Small intestine (tissue), 7 donors: ENCODE measurements around the gene MYH4. TPM values are rescaled to one million over a fixed set of nuclear protein-coding genes. Genes with fewer than 3 reads are reported as not detected.

Experiments
- DNase-seq, 2 donors: peaks; one replicate each; pipeline versions ENCODE4 v3.0.0 to v3.0.0-alpha.2; 2013
- FAIRE-seq: peaks from 2 replicates; lab custom pipeline; 2012; peaks lifted over from hg19 to GRCh38; lab: Jason Lieb, UNC
- H3K27ac ChIP-seq, 3 donors: one replicate each; pipeline ENCODE4 v1.5.1; 2013; ENCODE audit warnings: low read length in 2 of 3, mild to moderate bottlenecking in 2 of 3, control low read depth in 1 of 3, inconsistent platforms in 1 of 3, low read depth in 1 of 3, moderate library complexity in 1 of 3
- H3K27me3 ChIP-seq, 3 donors: one replicate each; pipeline ENCODE4 v1.6.1; 2013; ENCODE audit warnings: low read length in 3 of 3, inconsistent platforms in 1 of 3; ENCODE audit not compliant: control insufficient read depth in 3 of 3, insufficient read depth in 3 of 3
- H3K36me3 ChIP-seq, 3 donors: one replicate each; pipeline ENCODE4 v1.6.1; 2013; ENCODE audit warnings: low read length in 3 of 3, inconsistent platforms in 1 of 3, low read depth in 1 of 3, mild to moderate bottlenecking in 1 of 3, moderate library complexity in 1 of 3; ENCODE audit not compliant: control insufficient read depth in 3 of 3, insufficient read depth in 2 of 3
- H3K4me1 ChIP-seq, 3 donors: one replicate each; pipeline ENCODE4 v1.6.1; 2013; ENCODE audit warnings: low read length in 2 of 3, inconsistent platforms in 1 of 3, low read depth in 1 of 3, mild to moderate bottlenecking in 1 of 3, moderate library complexity in 1 of 3; ENCODE audit not compliant: control insufficient read depth in 3 of 3, insufficient read depth in 2 of 3
- H3K4me3 ChIP-seq, 3 donors: one replicate each; pipeline ENCODE4 v1.5.1; 2013; ENCODE audit warnings: low read length in 3 of 3, control low read depth in 1 of 3, inconsistent platforms in 1 of 3, low read depth in 1 of 3, mild to moderate bottlenecking in 1 of 3, moderate library complexity in 1 of 3
- H3K9me3 ChIP-seq, 2 donors: one replicate each; pipeline ENCODE4 v1.6.1; 2013; ENCODE audit warnings: low read depth in 1 of 2, low read length in 1 of 2; ENCODE audit not compliant: control insufficient read depth in 2 of 2, insufficient read depth in 1 of 2
- WGBS, 3 donors: extraction: QIAGEN DNeasy Blood & Tissue Kit; methylation state at CpG; one replicate each; pipeline ENCODE4 v1.1.7; 2013; 5-methylcytosine and 5-hydroxymethylcytosine counted together
- polyA plus RNA-seq, 4 donors: library from polyadenylated mRNA; stranded (reverse) in 3 of 4; unstranded in 1 of 4; fragments of 200-250 nt in 3 of 4; fragments of 120-200 nt in 1 of 4; gene quantifications; one replicate each; pipeline versions ENCODE4 v1.2.1 to v1.2.3, GENCODE V29; 2013
- donor health status: healthy with polysubstance abuse.
- donor health status: control.
- donor health status: control.
- donor health status: Bipolar disorder and iron deficiency.
- donor health status: healthy.

MYH4 gene
- polyA plus RNA-seq, 4 donors = 0.01 to 0.55 TPM; not detected in 2

DNA sequence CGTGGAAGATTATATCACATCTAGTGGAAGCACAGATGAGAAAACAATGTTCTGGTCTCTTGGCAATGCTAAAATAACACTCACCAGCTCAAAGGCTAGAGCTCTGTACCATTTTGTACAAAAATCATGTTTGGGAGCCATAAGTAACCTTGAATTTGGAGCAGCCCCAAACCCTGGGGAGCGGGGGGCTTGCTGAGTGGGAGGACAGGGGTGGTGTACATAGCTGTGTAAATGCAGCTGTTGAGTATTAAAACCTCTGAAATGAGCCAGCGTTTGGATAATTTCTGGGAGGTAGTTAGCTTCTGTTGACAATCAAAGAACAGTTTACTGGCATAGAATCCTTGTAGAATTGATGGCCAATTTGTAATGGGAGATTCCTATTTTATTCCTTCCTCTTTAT, 51.9 kb downstream of the MYH4 start:
- DNase-seq (no peak), FAIRE-seq (no peak)
- Histone ChIP-seq H3K27ac (no peak overlapping the region), H3K9me3 (no peaks in the 10 kb centered on the region), H3K27me3 (no peaks in the 10 kb centered on the region), H3K36me3 (no peaks in the 10 kb centered on the region), H3K4me1 (no peaks in the 10 kb centered on the region), H3K4me3 (no peak overlapping the region)
- 64 to 81% (median 74%) methylated on average over 3 of the region's 3 CpGs for WGBS, 3 donors

DNA sequence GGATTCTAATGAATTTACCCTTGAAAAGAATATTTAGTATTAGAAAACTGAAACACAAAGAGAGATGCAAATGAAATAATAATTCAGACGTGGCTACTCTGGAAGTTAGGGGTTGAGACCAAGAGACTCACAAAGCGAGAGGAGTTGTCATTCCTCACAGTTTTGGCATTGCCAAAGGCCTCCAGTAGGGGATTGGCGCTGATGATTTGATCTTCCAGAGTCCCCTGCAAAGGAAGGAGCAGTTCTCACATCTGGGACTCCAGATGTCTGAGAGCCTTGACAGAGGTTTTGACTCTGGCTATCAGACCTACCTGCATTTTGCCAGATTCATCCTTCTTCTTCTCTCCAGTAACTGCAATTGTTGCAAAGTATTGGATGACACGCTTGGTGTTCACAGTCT, 54.2 kb downstream of the MYH4 start:
- no peaks in the 10 kb centered on the region for H3K36me3 ChIP-seq
- H3K4me1 ChIP-seq = no peaks in the 10 kb centered on the region
- no peak for FAIRE-seq
- no peak for DNase-seq
- 85 to 90% (median 86%) methylated on average over 4 of the region's 4 CpGs for WGBS, 3 donors
- H3K9me3 ChIP-seq = no peaks in the 10 kb centered on the region
- no peak overlapping the region for H3K27ac ChIP-seq
- no peaks in the 10 kb centered on the region for H3K27me3 ChIP-seq
- no peak overlapping the region for H3K4me3 ChIP-seq

DNA sequence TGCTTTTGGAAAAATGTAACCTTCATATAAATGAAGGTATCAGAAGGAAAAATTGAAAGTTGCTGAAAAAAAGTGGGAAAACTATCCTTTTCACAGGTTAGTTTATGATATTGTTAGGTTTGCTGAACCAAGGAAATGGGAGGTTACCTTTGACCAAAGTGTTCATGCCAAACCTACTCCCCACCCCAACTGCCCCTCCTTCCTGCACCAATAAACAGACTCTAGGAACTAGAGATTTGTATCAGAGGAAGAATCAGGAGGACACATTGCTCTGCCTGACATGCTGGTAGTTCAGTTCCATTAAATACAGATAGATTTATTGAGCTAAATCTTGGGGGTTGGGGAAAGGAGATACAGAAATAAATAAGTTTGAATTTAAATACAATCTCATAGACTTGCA, 65.8 kb downstream of the MYH4 start:
- Histone ChIP-seq H3K4me3 (no peak overlapping the region), H3K27me3 (no peaks in the 10 kb centered on the region), H3K27ac (no peak overlapping the region), H3K36me3 (no peaks in the 10 kb centered on the region), H3K4me1 (no peaks in the 10 kb centered on the region), H3K9me3 (no peaks in the 10 kb centered on the region)
- DNase-seq (peak in 1 of 2 donors; percentile 20), FAIRE-seq (no peak)

DNA sequence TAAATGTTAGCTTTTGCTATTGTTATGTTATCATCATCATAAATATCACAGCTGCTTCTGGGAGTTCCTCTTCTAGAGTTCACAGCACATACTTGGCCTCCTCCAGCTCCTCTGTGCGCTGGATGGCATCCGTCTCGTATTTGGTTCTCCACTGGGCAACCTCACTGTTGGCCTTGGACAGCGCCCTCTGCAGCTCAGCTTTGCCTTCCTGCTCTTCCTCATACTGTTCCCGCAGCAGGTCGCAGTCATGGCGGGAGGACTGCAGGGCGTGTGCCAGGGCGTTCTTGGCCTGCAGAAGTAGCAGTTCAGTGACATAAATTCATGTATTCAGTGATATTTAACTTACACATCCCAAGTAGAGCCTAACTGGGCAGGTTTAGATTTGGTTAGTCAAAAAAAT, 71.0 kb downstream of the MYH4 start:
- H3K4me1 ChIP-seq = no peaks in the 10 kb centered on the region

DNA sequence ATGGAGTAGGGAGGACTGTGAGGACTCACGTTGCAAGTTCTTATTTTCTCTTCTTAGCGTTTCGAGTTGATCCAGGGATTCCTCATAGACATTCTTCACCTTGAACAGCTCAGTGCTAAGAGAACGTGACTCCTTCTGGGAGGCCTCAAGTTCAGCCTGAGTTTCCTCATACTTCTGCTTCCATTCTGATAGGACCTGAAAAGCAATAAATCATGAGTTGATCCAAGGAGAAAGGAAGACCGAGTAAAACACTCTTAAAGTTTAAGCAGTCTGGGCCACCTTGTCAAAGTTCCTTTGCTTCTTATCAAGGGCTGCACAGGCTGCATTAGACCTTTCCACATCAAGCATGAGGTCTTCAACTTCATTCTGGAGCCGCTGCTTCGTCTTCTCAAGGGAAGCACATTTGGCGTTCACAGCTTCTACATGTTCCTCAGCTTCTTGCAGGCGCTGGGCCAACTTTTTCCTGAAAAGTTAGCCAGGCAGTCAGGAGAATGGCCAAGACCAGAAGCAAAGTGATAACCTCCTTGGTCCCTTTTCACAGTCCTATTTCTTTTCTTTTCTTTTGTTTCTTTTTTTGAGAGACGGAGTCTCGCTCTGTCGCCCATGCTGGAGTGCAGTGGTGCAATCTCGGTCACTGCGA, 72.7 kb downstream of the MYH4 start:
- Histone ChIP-seq H3K9me3 (no peaks in the 10 kb centered on the region), H3K36me3 (no peaks in the 10 kb centered on the region), H3K4me3 (no peak overlapping the region), H3K27me3 (no peaks in the 10 kb centered on the region), H3K4me1 (no peaks in the 10 kb centered on the region), H3K27ac (no peak overlapping the region)
- FAIRE-seq (no peak), DNase-seq (peak in 1 of 2 donors; percentile 25)
- 74 to 82% (median 75%) methylated on average over 14 of the region's 14 CpGs for WGBS, 3 donors

More for the DNA sequence above, 71.0 kb downstream of the MYH4 start:
- DNase-seq (no peak), FAIRE-seq (no peak)
- 87 to 92% (median 91%) methylated on average over 9 of the region's 9 CpGs for WGBS, 3 donors
- H3K27ac ChIP-seq = no peak overlapping the region
- H3K27me3 ChIP-seq = no peaks in the 10 kb centered on the region
- no peaks in the 10 kb centered on the region for H3K36me3 ChIP-seq
- H3K4me3 ChIP-seq = no peak overlapping the region
- no peaks in the 10 kb centered on the region for H3K9me3 ChIP-seq

DNA sequence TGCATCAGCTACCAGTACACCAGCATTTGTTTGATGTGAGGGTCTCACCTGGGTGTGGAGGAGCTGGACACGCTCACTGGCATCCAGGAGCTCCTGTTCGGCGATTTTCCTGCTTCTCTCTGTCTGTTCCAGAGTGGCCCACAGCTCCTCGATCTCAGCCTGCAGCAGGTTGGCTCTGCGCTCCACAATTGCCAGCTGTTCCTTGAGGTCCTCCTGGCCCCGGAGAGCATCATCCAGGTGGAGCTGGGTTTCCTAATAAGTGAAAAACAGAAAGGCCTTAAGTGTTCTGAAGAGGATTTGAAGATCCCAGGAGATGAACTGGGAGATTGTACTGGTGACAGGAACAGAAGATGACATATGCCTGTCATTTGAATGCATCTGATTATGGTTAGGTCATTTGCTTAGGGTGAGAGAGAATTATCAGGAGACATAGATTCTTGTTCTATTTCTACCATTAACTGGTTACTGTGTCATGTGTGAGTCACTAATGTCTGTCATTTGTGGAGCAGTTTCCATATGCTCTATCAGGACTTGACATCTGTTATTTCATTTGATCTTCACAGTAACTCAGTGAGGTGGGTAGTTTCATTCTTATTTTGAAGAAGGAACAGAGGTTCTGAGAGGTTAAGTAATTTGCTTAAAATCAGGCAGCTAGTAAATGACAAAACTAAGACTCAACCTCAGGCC, 75.0 kb downstream of the MYH4 start:
- Histone ChIP-seq H3K36me3 (no peaks in the 10 kb centered on the region), H3K27ac (no peak overlapping the region), H3K9me3 (no peaks in the 10 kb centered on the region), H3K4me3 (no peak overlapping the region), H3K4me1 (no peaks in the 10 kb centered on the region), H3K27me3 (no peaks in the 10 kb centered on the region)
- DNase-seq (no peak), FAIRE-seq (no peak)
- WGBS, 3 donors = 83 to 92% (median 90%) methylated on average over 6 of the region's 6 CpGs

Other genes with a start within 250 kb of the MYH4 start
- gene MYH13, start 96.6 kb downstream of the MYH4 start, polyA plus RNA-seq = under 1 TPM in 2 of 4 donors, not detected in 2; 0.01 to 0.06 TPM
- gene MYH8, start 47.6 kb downstream of the MYH4 start, polyA plus RNA-seq = 1 to 10 TPM in 1 of 4 donors, not detected in 3; 5.0 TPM
- under 1 TPM; under 0.01 to 0.27 (median 0.13) TPM for gene MYH1, start 49.0 kb upstream of the MYH4 start, polyA plus RNA-seq
- under 1 TPM in 3 of 4 donors, not detected in 1; 0.12 to 0.89 (median 0.27) TPM for gene MYH2, start 80.1 kb upstream of the MYH4 start, polyA plus RNA-seq
- gene MYH3, start 187.8 kb upstream of the MYH4 start, polyA plus RNA-seq = 10 to 100 TPM in 3 of 4 donors, 1 to 10 TPM in 1; 2.0 to 40.0 (median 14.8) TPM
- gene SCO1, start 228.0 kb upstream of the MYH4 start, polyA plus RNA-seq = 10 to 100 TPM; 15.7 to 43.5 (median 24.8) TPM
- gene ADPRM, start 228.0 kb upstream of the MYH4 start, polyA plus RNA-seq = 10 to 100 TPM in 3 of 4 donors, 1 to 10 TPM in 1; 7.2 to 21.8 (median 16.1) TPM